ENCODE measurements around the gene B3GLCT. TPM values are rescaled to one million over a fixed set of nuclear protein-coding genes. Genes with fewer than 3 reads are reported as not detected.
A peak's percentile ranks its signal among the peaks of the same experiment; 100 is the strongest.

Gene B3GLCT
- total RNA-seq, 2 donors from 2014 or later, result 2.8 to 3.1 TPM

DNA sequence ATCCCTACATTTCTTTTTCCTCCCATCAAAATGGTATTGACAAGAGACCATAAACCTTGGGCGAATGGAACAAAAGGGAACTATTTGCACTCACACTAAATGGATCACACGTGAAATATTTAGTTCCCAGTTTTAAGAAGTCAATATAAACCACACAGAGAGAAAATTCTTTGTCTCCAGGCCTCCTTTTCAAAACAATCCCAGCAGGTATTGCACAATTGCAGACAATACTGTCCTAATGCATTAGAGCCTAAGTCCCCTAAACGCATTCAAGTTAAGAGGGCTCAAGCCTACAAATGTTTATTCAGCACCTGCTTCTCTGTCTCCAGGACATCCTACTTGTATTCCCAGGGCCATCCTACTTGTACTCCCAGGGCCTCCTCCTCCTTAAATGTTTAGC lies 1.3 kb upstream of the B3GLCT start:
- Histone ChIP-seq H3K4me3 (no peak overlapping the region), H3K27ac (no peak overlapping the region), H3K36me3 (no peaks in the 10 kb centered on the region), H3K9ac (ENCODE audit: low read depth in 2 of 2, low read length in 2 of 2) (no peak overlapping the region), H3K9me3 (no peaks in the 10 kb centered on the region), H3K27me3 (no peaks in the 10 kb centered on the region), H3K4me1 (no peaks in the 10 kb centered on the region)
- intact Hi-C loops (cut with DNase I), result loop anchor here (2.0 kb wide), 1 partner anchor 36 kb away; no protein-coding TSS in a partner anchor
- no peak for DNase-seq
- TF ChIP-seq, protein P1, sequence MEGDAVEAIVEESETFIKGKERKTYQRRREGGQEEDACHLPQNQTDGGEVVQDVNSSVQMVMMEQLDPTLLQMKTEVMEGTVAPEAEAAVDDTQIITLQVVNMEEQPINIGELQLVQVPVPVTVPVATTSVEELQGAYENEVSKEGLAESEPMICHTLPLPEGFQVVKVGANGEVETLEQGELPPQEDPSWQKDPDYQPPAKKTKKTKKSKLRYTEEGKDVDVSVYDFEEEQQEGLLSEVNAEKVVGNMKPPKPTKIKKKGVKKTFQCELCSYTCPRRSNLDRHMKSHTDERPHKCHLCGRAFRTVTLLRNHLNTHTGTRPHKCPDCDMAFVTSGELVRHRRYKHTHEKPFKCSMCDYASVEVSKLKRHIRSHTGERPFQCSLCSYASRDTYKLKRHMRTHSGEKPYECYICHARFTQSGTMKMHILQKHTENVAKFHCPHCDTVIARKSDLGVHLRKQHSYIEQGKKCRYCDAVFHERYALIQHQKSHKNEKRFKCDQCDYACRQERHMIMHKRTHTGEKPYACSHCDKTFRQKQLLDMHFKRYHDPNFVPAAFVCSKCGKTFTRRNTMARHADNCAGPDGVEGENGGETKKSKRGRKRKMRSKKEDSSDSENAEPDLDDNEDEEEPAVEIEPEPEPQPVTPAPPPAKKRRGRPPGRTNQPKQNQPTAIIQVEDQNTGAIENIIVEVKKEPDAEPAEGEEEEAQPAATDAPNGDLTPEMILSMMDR (IDR thresholded peaks at IDR 0.05), result no peak

DNA sequence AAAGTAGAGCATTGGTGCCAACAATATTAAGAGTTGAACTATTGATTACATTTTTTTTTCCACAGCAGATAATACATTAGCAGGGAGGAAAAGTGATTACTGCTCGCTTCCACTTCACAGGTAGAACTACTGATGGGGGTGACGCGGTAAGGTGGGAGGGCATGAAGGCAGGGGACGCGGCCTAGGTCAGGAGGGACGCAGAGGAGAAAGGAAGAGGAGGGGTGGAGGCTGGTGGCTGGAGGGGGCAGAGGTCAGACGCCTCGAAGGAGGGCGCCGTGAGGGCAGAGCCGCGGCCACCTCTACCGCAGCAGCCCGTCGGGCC lies 287 bp upstream of the B3GLCT start:
- Histone ChIP-seq H3K4me3 (peak overlapping the region; percentile 71), H3K4me1 (no peaks in the 10 kb centered on the region), H3K36me3 (no peaks in the 10 kb centered on the region), H3K9me3 (no peaks in the 10 kb centered on the region), H3K27me3 (no peaks in the 10 kb centered on the region), H3K9ac (ENCODE audit: low read depth in 2 of 2, low read length in 2 of 2) (peak overlapping the region; percentile 34 to 94), H3K27ac (peak overlapping the region; percentile 98)
- TF ChIP-seq, protein P1 (IDR thresholded peaks at IDR 0.05), result no peak
- intact Hi-C loops (cut with DNase I), result loop anchor here (2.0 kb wide), 1 partner anchor 37 kb away; no protein-coding TSS in a partner anchor
- DNase-seq, result no peak

DNA sequence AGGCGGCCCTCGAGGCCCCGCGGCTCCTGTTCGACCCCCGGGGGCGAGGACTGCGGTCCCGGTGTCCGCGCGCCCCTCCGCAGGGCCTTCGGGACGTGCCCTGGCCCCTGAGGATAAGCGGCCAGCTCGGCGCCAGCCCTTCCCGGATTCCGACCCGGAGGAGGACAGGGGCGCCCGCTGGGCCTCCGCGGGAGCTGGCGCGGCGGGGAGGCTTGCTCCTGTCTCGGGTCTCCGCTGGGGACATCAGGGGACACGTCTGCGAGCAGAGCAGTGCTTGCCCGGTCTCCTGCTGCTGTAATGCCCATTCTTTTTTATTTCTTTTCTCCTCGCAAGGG lies 829 bp downstream of the B3GLCT start:
- Histone ChIP-seq H3K9ac (ENCODE audit: low read depth in 2 of 2, low read length in 2 of 2) (peak overlapping the region; percentile 76 to 94), H3K4me3 (peak overlapping the region; percentile 71), H3K9me3 (no peaks in the 10 kb centered on the region), H3K4me1 (no peaks in the 10 kb centered on the region), H3K36me3 (no peaks in the 10 kb centered on the region), H3K27me3 (no peaks in the 10 kb centered on the region), H3K27ac (peak overlapping the region; percentile 98)
- intact Hi-C loops (cut with DNase I), result no loop called here
- DNase-seq, result peak; percentile 54
- TF ChIP-seq, protein P1 (IDR thresholded peaks at IDR 0.05), result no peak

DNA sequence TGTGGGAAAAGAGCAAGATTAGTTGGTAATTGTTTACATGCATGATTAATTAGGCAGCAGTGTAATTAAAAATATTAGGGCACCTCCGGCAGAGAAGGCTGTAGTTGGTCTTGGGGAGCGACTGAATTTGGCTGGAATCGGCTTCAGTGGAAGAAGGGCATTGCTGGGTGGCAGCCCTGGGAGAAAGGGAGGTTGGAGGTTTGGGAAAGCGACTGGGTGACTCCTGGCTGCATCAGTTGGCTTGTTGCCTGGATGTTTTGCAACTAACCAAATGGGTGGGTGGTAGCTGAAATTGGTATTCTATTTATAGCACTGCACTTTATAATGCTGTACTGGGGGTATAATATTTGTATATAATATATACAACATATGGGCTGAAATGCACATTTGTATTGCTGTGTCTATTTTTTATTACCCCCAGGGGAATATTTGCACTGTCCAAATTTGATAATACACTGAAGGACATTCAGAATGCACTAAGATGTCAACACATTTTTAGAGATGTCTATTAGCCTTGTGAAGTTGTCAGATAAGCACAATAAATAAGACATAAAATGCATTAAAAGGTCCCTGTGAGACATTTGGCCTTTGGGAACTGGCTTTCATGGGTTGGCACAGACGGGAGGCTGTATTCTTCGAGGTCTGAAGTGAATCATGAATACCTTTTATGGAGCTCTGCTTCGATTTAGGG lies 1.7 kb downstream of the B3GLCT start:
- H3K9ac ChIP-seq (ENCODE audit: low read depth in 2 of 2, low read length in 2 of 2), result peak overlapping the region in 1 of 2 donors; percentile 76

DNA sequence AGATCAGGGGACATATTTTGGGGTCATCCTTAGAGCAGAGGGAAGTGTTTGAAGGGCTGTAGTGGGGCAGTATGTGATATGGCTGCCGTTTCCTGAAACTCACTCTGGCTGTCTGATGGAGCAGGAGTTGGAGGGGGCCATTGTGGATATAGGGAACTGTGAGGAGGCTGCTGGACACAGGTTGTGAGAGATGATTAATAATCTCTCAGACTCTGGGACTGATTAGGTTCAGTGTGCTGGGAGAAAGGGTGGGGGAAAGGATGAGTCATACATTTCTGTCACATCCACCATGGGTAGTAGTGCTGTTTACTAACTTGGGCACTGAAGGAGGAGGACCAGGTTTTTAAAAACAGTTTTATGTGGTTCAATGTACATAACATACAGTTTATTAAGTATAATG lies 4.8 kb downstream of the B3GLCT start:
- Histone ChIP-seq H3K36me3 (no peaks in the 10 kb centered on the region), H3K4me1 (no peaks in the 10 kb centered on the region), H3K4me3 (no peak overlapping the region), H3K27me3 (no peaks in the 10 kb centered on the region), H3K9me3 (no peaks in the 10 kb centered on the region), H3K27ac (no peak overlapping the region), H3K9ac (ENCODE audit: low read depth in 2 of 2, low read length in 2 of 2) (no peak overlapping the region)
- TF ChIP-seq, protein P1 (IDR thresholded peaks at IDR 0.05), result no peak
- DNase-seq, result no peak
- intact Hi-C loops (cut with DNase I), result no loop called here

More for the DNA sequence above, 1.7 kb downstream of the B3GLCT start:
- Histone ChIP-seq H3K4me1 (no peaks in the 10 kb centered on the region), H3K27ac (no peak overlapping the region), H3K4me3 (peak overlapping the region; percentile 71), H3K36me3 (no peaks in the 10 kb centered on the region), H3K27me3 (no peaks in the 10 kb centered on the region), H3K9me3 (no peaks in the 10 kb centered on the region)
- intact Hi-C loops (cut with DNase I), result no loop called here
- TF ChIP-seq, protein P1 (IDR thresholded peaks at IDR 0.05), result no peak
- no peak for DNase-seq

Measured in colonic mucosa (tissue), 4 donors.